ENCODE data around the gene SLC8A2. TPM values are rescaled to one million over a fixed set of nuclear protein-coding genes. Genes with fewer than 3 reads are reported as not detected.
A peak's percentile ranks its signal among the peaks of the same experiment; 100 is the strongest.

The SLC8A2 gene
- total and polyA plus RNA-seq, 2 donors (not counting 1 experiment from before 2014, with no cell fraction given) = 0.07 TPM; not detected in 1

DNA sequence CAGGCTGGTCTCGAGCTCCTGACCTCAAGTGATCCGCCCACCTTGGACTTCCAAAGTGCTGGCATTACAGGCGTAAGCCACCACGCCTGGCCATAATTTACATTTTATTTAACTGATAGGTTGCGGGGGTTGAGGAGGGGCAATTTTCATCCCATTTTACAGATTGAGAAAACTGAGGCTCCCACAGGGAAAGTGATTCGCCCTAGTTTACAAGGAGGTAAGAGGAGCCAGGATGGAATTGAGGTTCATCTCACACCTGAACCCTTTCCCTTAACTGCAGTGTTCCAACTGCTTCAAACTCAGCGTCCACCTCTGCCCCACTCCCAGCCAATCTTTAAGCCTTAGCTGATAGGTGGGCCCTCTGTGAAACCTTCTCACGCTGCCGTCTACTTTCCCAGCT, 47.2 kb upstream of the SLC8A2 start:
- Histone ChIP-seq H3K4me2 (replicated peaks; ENCODE audit: low read depth, low read length, poor library complexity, severe bottlenecking) (peak overlapping the region; percentile 45), H3K27ac (ENCODE audit: low read length in 2 of 2) (no peak overlapping the region), H3K36me3 (replicated peaks in 1 of 2; ENCODE audit: control extremely low read depth in 1 of 2, control insufficient read depth in 1 of 2, extremely low read depth in 1 of 2, insufficient read depth in 2 of 2, low read length in 1 of 2) (no peaks in the 10 kb centered on the region), H3K9me3 (ENCODE audit: control extremely low read depth in 1 of 3, control insufficient read depth in 2 of 3, insufficient read depth in 1 of 3, low read length in 2 of 3) (peaks cover 0 to 15% (median 0%) of the 10 kb centered on the region in 3 donors), H2AFZ (ENCODE audit: insufficient read depth, low read depth, low read length, poor library complexity, severe bottlenecking) (no peak overlapping the region), H3K27me3 (replicated peaks in 1 of 4; ENCODE audit: control extremely low read depth in 1 of 4, control insufficient read depth in 3 of 4, insufficient read depth in 4 of 4, low read length in 3 of 4) (peaks cover 2 to 41% (median 19%) of the 10 kb centered on the region in 4 experiments), H3K9ac (ENCODE audit: low read length) (no peak overlapping the region), H4K20me1 (ENCODE audit: control insufficient read depth, insufficient read depth, low read length, poor library complexity, severe bottlenecking) (peaks cover 9% of the 10 kb centered on the region), H3K4me1 (ENCODE audit: control insufficient read depth in 2 of 2, insufficient read depth in 2 of 2, low read length in 2 of 2) (peaks cover 56 to 61% of the 10 kb centered on the region in 2 donors), H3K79me2 (ENCODE audit: control insufficient read depth, insufficient read depth, low read length) (peaks cover 10% of the 10 kb centered on the region), H3K4me3 (ENCODE audit: control extremely low read depth in 1 of 5, extremely low read depth in 1 of 5, insufficient read depth in 1 of 5, low read depth in 2 of 5, low read length in 4 of 5) (no peak overlapping the region)
- intact Hi-C loops (cut with micrococcal nuclease) = loop anchor here (1.0 to 10.0 kb wide), 4 partner anchors 58 to 738 kb away; partner anchors contain the start of genes AP2S1 and CARD8
- peak overlapping the region; percentile 15 for H3K4me3 Mint-ChIP-seq
- no peak for ATAC-seq (ENCODE audit: low read depth)
- peaks cover 19% of the 10 kb centered on the region for H3K27me3 Mint-ChIP-seq
- no peak for DNase-seq
- H3K4me1 Mint-ChIP-seq = peaks cover 59% of the 10 kb centered on the region
- peak overlapping the region; percentile 2 for H3K27ac Mint-ChIP-seq
- TF ChIP-seq EZH2 (IDR thresholded peaks at IDR 0.05; ENCODE audit: borderline replicate concordance, insufficient read depth, low read depth, low read length, poor library complexity, severe bottlenecking) = no peak
- TF ChIP-seq, protein P1, sequence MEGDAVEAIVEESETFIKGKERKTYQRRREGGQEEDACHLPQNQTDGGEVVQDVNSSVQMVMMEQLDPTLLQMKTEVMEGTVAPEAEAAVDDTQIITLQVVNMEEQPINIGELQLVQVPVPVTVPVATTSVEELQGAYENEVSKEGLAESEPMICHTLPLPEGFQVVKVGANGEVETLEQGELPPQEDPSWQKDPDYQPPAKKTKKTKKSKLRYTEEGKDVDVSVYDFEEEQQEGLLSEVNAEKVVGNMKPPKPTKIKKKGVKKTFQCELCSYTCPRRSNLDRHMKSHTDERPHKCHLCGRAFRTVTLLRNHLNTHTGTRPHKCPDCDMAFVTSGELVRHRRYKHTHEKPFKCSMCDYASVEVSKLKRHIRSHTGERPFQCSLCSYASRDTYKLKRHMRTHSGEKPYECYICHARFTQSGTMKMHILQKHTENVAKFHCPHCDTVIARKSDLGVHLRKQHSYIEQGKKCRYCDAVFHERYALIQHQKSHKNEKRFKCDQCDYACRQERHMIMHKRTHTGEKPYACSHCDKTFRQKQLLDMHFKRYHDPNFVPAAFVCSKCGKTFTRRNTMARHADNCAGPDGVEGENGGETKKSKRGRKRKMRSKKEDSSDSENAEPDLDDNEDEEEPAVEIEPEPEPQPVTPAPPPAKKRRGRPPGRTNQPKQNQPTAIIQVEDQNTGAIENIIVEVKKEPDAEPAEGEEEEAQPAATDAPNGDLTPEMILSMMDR (IDR thresholded peaks at IDR 0.05) = no peak
- ChIA-PET POLR2A (interaction anchor here (0.6 to 1.0 kb wide), 3 partner anchors 15 to 65 kb away, joined by 3 to 8 read pairs (median 3); partner anchors contain the start of gene KPTN), CTCF (interaction anchor here (0.7 to 2.3 kb wide), 7 partner anchors 35 to 213 kb away, joined by 3 to 10 read pairs (median 3); partner anchors contain the start of genes DHX34 and KPTN)
- 92% methylated on average over 4 of the region's 9 CpGs for WGBS (ENCODE audit: insufficient coverage)
- H3K9me3 Mint-ChIP-seq (ENCODE audit: insufficient read depth) = no peaks in the 10 kb centered on the region

DNA sequence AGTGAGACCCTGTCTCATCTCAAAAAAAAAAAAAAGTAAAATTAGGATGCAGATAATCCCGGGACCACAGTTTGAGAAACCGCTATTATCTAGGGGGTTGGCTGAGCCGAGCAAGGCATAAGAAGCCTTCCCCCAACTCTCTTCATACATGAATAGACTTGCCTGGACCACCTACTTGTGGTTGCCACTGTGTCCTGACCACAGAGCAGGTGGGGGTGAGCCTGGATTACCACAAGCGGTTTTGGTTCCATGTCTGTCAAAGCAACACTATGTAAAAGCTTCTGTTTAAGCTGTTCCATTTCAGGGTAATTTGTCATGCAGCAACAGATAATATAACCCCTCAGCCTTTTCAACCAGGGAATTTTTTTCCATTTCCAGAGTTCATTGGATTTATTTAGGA, 46.4 kb upstream of the SLC8A2 start:
- Histone ChIP-seq H4K20me1 (ENCODE audit: control insufficient read depth, insufficient read depth, low read length, poor library complexity, severe bottlenecking) (peaks cover 16% of the 10 kb centered on the region), H3K9me3 (ENCODE audit: control extremely low read depth in 1 of 3, control insufficient read depth in 2 of 3, insufficient read depth in 1 of 3, low read length in 2 of 3) (peaks cover 0 to 12% (median 0%) of the 10 kb centered on the region in 3 donors), H3K79me2 (ENCODE audit: control insufficient read depth, insufficient read depth, low read length) (peaks cover 17% of the 10 kb centered on the region), H3K36me3 (replicated peaks in 1 of 2; ENCODE audit: control extremely low read depth in 1 of 2, control insufficient read depth in 1 of 2, extremely low read depth in 1 of 2, insufficient read depth in 2 of 2, low read length in 1 of 2) (no peaks in the 10 kb centered on the region), H3K27me3 (replicated peaks in 1 of 4; ENCODE audit: control extremely low read depth in 1 of 4, control insufficient read depth in 3 of 4, insufficient read depth in 4 of 4, low read length in 3 of 4) (peaks cover 2 to 35% (median 14%) of the 10 kb centered on the region in 4 experiments), H3K4me1 (ENCODE audit: control insufficient read depth in 2 of 2, insufficient read depth in 2 of 2, low read length in 2 of 2) (peaks cover 57 to 64% of the 10 kb centered on the region in 2 donors), H3K9ac (ENCODE audit: low read length) (no peak overlapping the region), H3K4me2 (replicated peaks; ENCODE audit: low read depth, low read length, poor library complexity, severe bottlenecking) (peak overlapping the region; percentile 45), H3K27ac (ENCODE audit: low read length in 2 of 2) (no peak overlapping the region), H3K4me3 (ENCODE audit: control extremely low read depth in 1 of 5, extremely low read depth in 1 of 5, insufficient read depth in 1 of 5, low read depth in 2 of 5, low read length in 4 of 5) (no peak overlapping the region), H2AFZ (ENCODE audit: insufficient read depth, low read depth, low read length, poor library complexity, severe bottlenecking) (no peak overlapping the region)
- 0% methylated on average over 1 of the region's 4 CpGs for WGBS (ENCODE audit: insufficient coverage)
- ATAC-seq (ENCODE audit: low read depth) = no peak
- ChIA-PET POLR2A (interaction anchor here (0.5 to 1.0 kb wide), 5 partner anchors 16 to 1788 kb away, joined by 3 to 8 read pairs (median 4); partner anchors contain the start of genes FBXO46 and KPTN), CTCF (interaction anchor here (0.7 to 2.3 kb wide), 8 partner anchors 34 to 359 kb away, joined by 3 to 10 read pairs (median 3); partner anchors contain the start of genes DHX34 and KPTN)
- Mint-ChIP-seq H3K27ac (peak overlapping the region; percentile 68), H3K4me1 (peaks cover 59% of the 10 kb centered on the region), H3K9me3 (ENCODE audit: insufficient read depth) (no peaks in the 10 kb centered on the region), H3K4me3 (peak overlapping the region; percentile 59), H3K27me3 (peaks cover 12% of the 10 kb centered on the region)
- DNase-seq = peak; percentile 87
- TF ChIP-seq, protein P1 (IDR thresholded peaks at IDR 0.05) = no peak
- no peak for TF ChIP-seq EZH2 (IDR thresholded peaks at IDR 0.05; ENCODE audit: borderline replicate concordance, insufficient read depth, low read depth, low read length, poor library complexity, severe bottlenecking)
- intact Hi-C loops (cut with micrococcal nuclease) = loop anchor here (1.0 to 10.0 kb wide), 4 partner anchors 59 to 739 kb away; partner anchors contain the start of genes AP2S1 and CARD8
